HG03460 (cell line): Measurements from ENCODE around the gene FAM149B1.

Experiments
- ATAC-seq: cut with Tn5 transposase; IDR thresholded peaks from one replicate; pipeline ENCODE4 v1.9.1; 2021; ENCODE audit not compliant: unreplicated experiment

Gene FAM149B1

DNA sequence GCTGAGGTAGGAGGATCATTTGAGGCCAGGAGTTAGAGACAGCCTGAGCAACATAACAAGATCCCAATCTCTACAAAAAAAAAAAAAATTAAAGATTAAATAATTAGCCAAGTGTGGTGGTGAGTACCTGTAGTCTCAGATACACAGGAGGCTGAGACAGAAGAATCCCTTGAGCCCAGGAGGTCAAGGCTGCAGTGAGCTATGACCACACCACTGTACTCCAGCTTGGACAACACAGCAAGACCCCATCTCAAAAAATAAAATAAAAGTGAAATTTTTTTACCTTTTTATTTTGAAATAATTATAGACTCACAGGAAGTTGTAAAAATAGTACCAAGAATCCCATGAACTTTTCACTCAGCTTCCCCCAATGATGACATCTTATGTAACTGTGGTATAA lies 4.9 kb downstream of the FAM149B1 start:
- no peak for ATAC-seq

DNA sequence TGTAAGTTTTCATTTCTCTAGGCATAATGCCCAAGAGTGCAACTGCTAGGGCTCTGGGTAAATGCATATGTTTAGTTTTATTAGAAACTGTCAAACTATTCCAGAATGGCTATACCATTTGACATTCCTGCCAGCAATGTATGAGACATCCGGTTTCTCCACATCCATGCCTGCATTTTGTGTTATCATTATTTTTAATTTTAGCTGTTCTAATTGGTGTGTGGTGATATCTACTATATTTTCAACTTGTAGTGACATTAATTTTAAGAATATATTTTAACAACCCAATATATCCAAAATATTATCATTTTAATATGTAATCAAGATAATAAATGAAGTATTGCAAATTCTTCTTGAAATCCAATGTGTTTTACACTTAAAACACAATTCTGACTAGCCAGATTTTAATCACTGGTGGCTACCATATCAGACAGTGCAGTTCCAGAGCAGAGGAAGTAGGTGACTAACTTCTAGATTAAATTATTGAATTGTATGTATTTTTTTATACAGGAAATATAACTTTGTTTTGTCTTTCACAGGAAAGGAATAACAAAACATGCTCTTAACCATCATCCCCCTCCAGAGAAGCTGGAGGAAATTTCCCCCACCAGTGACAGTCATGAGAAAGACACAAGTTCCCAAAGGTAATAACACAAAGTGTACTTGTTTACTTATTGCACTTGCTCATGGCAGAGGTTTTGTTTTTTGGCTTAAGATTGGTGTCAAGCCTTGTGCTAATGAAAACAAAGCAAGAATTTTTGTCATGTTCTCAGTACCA lies 6.4 kb downstream of the FAM149B1 start:
- ATAC-seq = no peak

DNA sequence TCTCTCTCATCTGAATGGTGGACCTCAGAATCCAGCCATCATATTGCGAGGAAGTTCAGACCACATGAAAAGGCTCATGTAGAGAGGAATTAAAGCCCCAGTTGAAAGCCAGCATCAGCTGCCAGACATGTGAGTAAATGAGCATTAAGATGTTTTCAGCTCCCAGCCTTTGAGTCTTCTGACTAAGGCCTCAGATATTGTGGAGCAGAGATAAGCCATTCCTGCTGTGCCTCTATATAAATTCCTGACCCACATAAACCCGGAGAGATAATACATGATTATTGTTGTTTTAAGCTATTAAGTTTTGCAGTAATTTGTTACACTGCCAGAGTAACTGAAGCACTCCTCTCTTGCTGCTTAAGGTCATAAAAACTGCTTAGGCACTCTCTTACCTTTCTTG lies 14.6 kb downstream of the FAM149B1 start:
- no peak for ATAC-seq

DNA sequence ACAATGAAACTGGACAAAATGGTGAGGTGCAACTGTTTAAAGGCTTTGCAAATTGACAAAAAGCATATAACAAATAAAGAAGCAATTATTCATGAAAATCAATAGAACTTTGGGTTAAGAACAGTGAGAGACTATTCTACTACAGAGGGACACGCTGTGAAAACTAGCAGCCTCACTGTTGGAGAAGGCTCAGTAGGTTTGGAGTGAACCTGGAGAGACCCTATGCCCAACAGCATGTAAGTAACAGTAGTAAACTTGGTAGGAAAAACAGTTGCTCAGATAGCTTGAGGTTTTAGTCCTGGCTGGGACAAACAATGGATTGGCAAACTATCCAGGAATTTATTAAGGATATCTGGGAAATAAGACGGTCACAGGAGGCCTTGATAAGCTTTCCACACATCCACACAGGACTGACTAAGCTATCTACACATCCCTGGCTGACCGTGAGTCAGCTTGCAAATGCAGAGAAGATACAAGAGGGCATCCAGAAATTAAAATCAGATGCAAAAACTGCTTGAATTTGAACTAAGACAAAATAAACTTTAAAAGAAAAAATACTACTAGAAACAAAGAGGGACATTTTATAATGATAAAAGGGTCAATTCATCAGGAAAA lies 15.9 kb downstream of the FAM149B1 start:
- ATAC-seq = no peak

DNA sequence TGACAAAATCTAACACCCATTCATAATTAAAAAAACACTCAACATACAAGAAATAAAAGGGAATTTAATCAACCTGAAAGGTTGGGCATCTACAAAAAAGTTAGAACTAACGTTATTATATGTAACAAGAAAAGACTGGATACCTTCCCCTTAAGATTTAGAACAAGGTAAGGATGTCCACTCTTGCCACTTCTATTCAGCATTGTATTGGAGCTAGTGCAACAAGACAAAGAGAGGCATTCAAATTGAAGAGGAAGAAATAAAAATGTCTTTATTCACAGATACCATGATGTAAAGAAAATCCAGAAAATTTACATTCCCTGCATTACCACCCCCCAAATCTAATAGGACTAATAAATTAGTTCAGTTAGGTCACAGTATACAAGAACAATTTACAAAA lies 18.3 kb downstream of the FAM149B1 start:
- ATAC-seq = no peak

DNA sequence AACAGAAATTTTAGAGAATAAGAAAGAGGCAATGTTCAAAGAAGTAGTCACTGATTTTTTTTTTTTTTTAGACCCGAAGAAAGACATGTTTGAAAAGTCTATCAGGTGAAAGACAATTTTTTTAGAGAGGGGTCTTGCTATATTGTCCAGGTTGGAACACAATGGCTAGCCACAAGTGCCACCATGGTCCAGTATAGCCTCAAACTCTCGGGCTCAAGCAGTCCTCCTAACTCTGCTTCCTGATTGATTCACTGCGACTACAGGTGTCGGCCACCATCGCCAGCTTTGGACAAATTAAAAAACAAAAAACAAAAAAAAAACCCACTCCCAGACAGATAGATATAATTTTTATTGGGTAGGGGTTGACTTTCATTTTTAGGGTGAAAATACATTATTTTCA lies 22.3 kb downstream of the FAM149B1 start:
- ATAC-seq = no peak

DNA sequence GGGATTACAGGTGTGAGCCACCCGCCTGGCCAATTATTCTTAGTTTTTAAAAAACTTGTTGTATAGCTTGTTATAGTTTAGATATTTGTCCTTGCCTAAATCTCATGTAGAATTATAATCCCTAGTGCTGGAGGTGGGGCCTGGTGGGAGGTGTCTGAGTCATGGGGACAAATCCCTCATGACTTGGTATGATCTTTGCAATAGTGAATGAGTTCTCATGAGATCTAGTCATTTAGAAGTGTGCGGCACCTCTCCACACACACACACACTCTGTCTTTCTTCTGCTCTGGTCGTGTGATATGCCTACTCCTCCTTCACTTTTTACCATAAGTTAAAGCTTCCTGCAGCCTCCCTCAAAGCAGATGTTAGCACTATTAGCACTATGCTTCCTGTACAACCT lies 37.2 kb downstream of the FAM149B1 start:
- ATAC-seq = no peak

DNA sequence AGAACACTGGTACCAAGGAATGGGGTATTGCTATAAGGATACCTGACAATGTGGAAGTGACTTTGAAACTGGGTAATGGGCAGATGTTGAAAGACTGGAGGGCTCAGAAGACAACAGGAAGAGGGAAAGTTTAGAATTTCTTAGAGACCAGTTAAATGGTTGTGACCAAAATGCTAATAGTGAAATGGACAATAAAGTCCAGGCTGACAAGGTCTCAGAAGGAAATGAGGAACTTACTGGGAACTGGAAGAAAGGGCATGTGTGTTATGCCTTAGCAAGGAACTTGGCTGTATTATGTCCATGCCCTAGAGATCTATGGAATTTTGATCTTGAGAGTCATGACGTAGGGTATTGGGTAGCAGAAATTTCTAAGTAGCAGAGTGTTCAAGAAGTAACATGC lies 38.0 kb downstream of the FAM149B1 start:
- no peak for ATAC-seq

DNA sequence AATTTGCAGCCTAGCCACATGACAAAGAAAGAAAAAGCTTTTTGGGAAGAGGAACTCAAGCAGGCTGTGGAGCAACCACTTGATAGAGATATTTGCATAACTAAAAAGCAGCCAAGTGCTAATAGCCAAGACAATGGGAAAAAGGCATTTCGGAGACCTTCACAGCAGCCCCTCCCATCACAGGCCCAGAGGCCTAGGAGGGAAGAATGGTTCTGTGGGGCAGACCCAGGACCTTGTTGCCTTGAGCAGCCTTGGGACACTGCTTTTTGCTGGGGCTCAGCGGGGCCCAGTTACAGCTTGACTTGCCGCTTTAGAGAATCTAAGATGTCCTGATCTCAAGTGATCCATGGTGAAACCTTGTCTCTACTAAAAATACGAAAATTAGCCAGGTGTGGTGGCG lies 38.5 kb downstream of the FAM149B1 start:
- ATAC-seq = no peak

DNA sequence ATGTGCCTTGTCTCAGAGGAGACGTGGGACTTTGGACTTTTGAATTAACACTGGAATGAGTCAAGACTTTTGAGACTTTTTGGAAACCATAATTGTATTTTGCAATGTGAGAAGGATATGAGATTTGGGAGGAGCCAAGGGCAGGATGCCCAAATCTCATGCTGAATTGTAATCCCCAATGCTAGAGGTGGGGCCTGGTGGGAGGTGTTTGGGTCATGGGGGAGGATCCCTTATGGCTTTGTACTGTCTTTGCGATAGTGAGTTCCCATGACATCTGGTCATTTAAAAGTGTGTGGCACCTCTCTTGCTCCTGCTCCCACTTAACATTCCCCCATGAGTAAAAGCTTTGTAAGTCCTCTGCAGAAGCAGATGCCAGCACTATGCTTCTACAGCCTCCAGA lies 40.0 kb downstream of the FAM149B1 start:
- no peak for ATAC-seq

DNA sequence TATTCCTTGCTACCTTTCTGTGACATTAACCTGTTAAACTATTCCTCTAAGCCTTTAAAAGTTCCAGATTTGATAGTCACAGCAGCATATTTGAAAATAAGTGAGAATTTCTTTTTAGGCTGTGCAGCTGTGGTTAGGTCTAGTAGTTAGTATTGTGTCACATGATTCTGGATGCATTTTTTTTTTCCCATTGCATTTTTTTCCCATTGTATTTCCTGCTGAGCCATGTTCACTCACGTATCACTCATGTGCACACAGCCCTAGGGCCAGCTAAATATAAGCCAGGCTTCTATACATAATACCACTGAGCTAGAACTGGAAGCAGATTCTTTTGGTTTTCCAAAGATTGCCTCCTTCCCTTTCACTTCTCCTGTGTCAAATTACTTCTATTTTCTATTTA lies 41.8 kb downstream of the FAM149B1 start:
- ATAC-seq = no peak

DNA sequence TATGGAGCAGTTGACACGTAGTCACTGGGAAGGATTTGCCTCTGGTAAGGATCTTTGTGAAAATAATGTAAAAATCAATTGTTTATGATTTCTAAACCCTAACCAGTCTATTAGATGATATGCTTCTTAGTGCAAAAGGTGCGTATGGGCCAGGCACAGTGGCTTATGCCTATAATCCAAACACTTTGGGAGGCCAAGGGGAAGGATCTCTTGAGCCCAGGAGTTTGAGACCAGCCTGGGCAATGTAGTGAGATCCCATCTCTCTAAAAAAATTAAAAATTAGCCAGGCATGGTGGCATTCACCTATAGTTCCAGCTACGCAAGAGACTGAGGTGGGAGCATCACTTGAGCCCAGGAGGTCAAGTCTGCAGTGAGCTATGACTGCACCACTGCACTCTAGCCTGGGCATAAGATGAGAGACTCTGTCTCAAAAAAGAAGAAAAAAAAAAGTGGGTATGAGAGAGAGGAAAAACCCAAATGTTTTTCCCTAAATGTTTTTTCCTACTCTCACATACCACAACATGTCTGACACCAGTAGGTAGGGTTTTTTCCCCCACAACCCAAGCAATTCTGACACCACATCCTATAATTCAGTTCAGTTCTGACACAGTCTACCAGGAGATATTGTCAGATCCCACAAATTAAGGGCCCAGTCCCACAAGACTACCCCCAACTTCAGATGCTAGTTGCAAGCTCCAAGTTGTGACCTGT lies 42.6 kb downstream of the FAM149B1 start:
- ATAC-seq = no peak

DNA sequence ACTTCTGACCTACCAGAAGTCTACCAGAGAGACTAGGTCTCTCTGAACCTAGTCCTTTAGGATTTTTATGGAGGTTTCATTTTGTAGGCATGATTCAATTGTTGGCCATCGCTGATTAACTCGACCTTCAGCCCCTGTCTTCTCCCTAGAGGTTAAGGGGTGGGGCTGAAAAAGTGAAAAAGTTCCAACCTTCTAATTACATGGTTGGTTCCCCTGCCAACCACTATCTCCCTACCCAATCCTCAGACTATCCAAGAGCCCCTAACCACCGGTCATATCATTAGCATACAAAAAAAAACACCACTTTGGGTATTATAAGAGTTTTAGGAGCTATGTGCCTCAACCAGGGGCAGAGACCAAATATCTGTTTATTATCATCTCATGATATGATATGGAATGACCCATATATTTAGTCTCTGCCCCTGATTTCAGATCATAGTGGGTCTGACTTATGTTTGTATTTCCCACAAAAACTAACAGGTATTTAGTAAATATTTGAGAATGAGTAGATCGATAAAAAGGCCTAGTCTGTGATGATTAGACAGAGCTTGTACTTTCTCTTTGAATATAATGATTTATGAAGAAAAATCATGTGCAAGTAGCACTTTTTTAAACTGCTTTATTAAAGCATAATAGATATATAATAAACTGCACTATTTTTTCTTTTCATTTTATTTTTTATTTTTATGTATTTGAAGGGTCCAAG lies 43.3 kb downstream of the FAM149B1 start:
- no peak for ATAC-seq

DNA sequence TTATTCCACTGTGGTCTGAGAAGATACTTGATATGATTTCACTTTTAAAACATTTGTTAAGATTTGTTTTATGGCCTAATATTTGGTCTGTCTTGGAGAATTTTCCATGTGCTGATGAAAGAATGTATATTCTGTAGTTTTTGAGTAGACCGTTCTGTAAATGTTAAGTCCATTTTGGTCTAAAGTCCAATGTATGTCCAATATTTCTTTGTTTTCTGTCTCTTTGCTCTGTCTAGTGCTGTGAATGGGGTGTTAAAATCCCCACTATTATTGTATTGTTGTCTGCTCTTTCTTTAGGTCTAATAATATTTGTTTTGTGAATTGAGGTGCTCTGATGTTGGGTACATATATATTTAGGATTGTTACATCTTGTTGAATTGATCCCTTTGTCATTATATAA lies 47.8 kb downstream of the FAM149B1 start:
- ATAC-seq = no peak

DNA sequence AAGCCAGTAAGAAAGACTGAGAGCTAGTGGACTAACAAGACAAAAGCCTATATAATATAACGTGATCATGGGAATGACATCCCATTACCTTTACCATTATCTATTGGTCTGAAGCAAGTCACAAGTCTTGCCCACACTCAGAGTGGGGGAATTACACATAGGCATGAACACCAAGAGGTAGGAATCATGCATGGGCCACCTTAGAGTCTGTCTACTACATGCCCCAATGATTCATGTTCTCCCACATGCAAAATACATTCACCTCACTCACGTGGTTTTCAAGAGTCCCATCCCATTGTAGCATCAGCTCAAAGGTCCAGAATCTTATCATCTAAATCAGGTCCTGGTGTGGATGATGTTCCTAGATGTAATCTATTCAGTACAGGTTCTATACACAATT lies 49.7 kb downstream of the FAM149B1 start:
- ATAC-seq = no peak

DNA sequence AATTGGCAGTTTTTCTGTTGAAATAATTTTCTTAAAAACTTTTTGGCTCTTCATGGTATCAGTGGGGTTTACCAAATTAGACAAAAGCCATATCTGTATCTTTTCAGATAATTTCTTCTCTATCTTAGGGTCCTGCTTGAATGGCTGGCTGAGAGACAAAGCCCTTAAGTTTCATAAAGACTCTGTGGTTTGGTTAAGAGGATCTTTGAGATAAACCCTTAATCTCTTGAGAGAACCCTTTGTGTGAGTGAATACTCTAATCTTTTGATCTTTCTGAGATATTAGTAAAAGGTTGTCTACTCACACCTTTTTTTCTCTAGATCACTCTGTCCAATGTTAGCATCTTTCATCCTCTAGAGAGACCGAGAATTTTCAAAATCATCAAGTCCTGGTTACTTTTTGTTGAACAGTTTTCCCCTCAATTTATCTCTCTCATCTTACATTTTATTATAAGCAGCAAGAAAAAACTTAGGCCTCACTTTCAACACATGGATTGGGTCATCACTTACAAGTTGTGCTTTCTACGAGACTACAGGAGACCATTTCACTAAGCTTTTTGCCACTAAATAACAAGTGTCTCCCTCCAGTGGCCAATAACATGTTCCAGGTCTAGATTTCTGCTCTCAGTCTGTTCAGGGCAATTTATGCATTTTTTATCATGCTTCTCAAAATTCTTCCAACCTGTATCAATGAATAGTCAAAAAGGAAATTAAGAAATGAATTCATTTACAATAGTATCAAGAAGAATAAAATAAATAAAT lies 50.7 kb downstream of the FAM149B1 start:
- ATAC-seq = no peak

DNA sequence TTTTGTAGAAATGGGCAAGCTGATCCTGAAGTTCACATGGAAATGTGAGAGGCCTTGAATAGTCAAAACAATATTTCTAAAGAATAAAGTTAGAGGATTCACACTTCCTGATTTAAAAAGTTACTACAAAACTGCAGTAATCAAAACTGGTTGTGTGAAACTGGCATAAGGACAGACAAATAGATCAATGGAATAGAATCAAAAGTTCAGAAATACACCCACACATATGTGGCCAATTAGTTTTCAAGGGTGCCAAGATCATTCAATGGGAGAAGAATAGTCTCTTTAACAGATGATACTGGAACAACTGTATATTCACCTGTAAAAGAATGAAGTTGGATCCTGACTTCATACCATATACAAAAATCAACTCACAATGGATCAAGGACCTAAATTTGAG lies 51.5 kb downstream of the FAM149B1 start:
- no peak for ATAC-seq

DNA sequence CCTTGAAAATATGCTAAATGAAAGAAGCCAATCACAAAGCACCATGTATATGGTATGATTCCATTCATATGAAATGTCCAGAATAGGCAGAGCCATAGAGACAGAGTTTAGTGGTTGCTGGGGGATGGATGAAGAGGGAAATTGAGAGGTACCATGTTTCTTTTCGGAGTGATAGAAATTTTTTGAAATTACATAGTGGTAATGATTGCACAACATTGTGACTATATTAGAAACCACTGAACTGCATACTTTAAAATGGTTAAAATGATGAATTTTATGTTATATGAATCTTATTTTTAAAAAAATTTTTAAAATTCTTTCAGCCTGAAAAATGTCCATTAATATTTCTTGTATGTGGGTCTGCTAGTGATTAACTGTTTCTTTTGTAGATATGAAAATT lies 53.1 kb downstream of the FAM149B1 start:
- no peak for ATAC-seq

DNA sequence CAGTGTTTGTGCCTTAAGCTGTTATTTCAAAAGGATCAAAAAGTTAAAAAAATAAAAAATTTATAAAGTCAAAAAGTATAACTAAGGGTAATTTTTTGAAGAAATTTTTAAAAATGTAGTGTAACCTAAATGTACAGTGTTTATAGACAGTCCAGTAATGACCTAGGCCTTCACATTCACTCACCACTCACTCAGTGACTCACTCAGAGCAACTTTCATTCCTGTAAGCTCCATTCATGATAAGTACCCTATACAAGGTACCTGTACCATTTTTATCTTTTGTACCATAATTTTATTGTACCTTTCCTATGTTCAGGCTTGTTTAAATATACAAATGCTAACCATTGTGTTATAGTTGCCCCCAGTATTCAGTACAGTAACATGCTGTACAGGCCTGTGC lies 57.6 kb downstream of the FAM149B1 start:
- ATAC-seq = no peak

DNA sequence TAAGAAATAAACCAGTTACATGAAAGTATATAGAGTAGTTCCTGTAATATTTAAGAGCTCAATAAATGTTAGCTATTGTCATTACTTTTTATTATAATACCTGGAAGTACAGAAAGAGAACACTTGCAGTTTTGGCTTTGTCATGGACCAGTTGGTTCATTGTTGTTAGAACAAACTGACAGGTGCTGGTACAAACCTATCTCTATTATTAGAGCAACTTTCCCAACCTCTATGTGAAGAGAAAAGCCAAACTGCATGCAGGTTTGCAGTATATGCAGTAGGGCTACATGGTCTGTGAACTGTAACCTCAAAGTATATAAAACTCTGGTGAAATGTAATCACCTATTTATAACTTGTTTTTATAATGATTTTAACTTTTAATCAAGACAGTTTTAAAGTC lies 58.7 kb downstream of the FAM149B1 start:
- ATAC-seq = no peak

DNA sequence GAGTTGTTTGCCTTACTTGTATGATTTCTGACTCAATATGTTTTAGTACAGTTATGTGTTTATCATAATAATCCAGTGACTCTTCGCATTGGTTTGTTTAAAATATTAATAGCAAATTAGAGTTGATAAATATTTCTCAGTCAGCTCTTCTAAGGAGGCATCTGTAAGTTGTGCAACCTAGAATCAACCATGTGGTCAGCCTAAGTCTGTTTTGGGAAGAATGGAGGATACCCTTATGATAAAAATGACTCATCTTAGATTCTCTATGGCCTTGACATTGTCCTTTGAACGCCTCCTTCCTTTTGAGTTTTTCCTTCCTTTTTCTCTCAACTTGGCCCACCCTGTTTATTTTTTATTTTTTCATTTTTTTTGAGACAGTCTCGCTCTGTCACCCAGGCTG lies 60.3 kb downstream of the FAM149B1 start:
- no peak for ATAC-seq
